IMR-90 (cell line): Measurements from ENCODE around the gene PHC2. TPM values are rescaled to one million over a fixed set of nuclear protein-coding genes. Genes with fewer than 3 reads are reported as not detected.
A peak's percentile ranks its signal among the peaks of the same experiment; 100 is the strongest.

Experiments used
- ATAC-seq: fragments of 200-7000 bp; cut with Tn5 transposase; 2 replicates; pipeline ENCODE4 v1.9.1; 2020; ENCODE audit warnings: low read depth, mild to moderate bottlenecking, moderate library complexity
- BruUV-seq: library from RNA; stranded (reverse); fragments of 400-500 nt; replicated peaks from 2 replicates; lab custom pipeline; 2021; lab: Mats Ljungman, UMichigan
- CTCF ChIA-PET: fragments of 300-600 bp; formaldehyde crosslinking; extraction: SDS; loops from one replicate; lab custom pipeline; 2021; ENCODE audit warnings: antibody characterized with exemption; lab: Yijun Ruan, JAX
- POLR2A ChIA-PET: fragments of 300-600 bp; sonication (Branson Sonifier 250); formaldehyde crosslinking; loops from one replicate; lab custom pipeline; 2022; ENCODE audit warnings: antibody characterized with exemption; ENCODE audit not compliant: unreplicated experiment; lab: Charles Lee
- DNase-seq: peaks from one replicate; pipeline ENCODE4 v3.0.0; 2013
- H2AFZ ChIP-seq: replicated peaks from 2 replicates; pipeline ENCODE3; 2013; ENCODE audit warnings: low read length, mild to moderate bottlenecking; ENCODE audit not compliant: poor library complexity
- H2AK5ac ChIP-seq: 2 replicates; pipeline ENCODE4 v1.6.1; 2013; ENCODE audit warnings: low read depth, low read length, inconsistent platforms
- H2AK9ac ChIP-seq: replicated peaks from 2 replicates; pipeline ENCODE3; 2013; ENCODE audit warnings: mild to moderate bottlenecking, low read depth, low read length, moderate library complexity; ENCODE audit not compliant: poor library complexity
- H2BK120ac ChIP-seq: 2 replicates; pipeline ENCODE4 v1.6.1; 2013; ENCODE audit warnings: low read depth, low read length, inconsistent platforms
- H2BK15ac ChIP-seq: 3 replicates; pipeline ENCODE4 v1.6.1; 2013; ENCODE audit warnings: low read depth, low read length, inconsistent platforms
- H2BK20ac ChIP-seq: 2 replicates; pipeline ENCODE4 v1.6.1; 2013; ENCODE audit warnings: low read depth, mild to moderate bottlenecking, inconsistent platforms, low read length, moderate library complexity
- H2BK5ac ChIP-seq: 2 replicates; pipeline ENCODE4 v1.6.1; 2013; ENCODE audit warnings: mild to moderate bottlenecking, low read depth, low read length, inconsistent platforms; ENCODE audit not compliant: poor library complexity, severe bottlenecking
- H3K14ac ChIP-seq: replicated peaks from 2 replicates; pipeline ENCODE4 v1.6.1; 2013; ENCODE audit warnings: low read depth, low read length, inconsistent platforms
- H3K18ac ChIP-seq: 2 replicates; pipeline ENCODE4 v1.6.1; 2013; ENCODE audit warnings: low read depth, low read length, control low read depth
- H3K23ac ChIP-seq: 2 replicates; pipeline ENCODE4 v1.6.1; 2013; ENCODE audit warnings: low read depth, low read length, inconsistent platforms
- H3K27ac ChIP-seq: 2 replicates; pipeline ENCODE4 v1.5.1; 2013; ENCODE audit warnings: mild to moderate bottlenecking, control low read depth, low read length; ENCODE audit not compliant: insufficient read depth
- H3K27me3 ChIP-seq: 2 replicates; pipeline ENCODE4 v1.6.1; 2013; ENCODE audit warnings: low read length; ENCODE audit not compliant: control insufficient read depth, insufficient read depth
- H3K36me3 ChIP-seq: 2 replicates; pipeline ENCODE4 v1.6.1; 2013; ENCODE audit warnings: low read length, mixed read lengths; ENCODE audit not compliant: control insufficient read depth, insufficient read depth
- H3K4ac ChIP-seq: 2 replicates; pipeline ENCODE4 v1.6.1; 2013; ENCODE audit warnings: low read depth, low read length, inconsistent platforms
- H3K4me1 ChIP-seq: 2 replicates; pipeline ENCODE4 v1.6.1; 2013; ENCODE audit warnings: low read length, mixed read lengths; ENCODE audit not compliant: control insufficient read depth, insufficient read depth
- H3K4me2 ChIP-seq: 2 replicates; pipeline ENCODE4 v1.6.1; 2013; ENCODE audit warnings: low read depth, mild to moderate bottlenecking, control low read depth, low read length, moderate library complexity
- H3K4me3 ChIP-seq: 2 replicates; pipeline ENCODE4 v1.5.1; 2013; ENCODE audit warnings: low read depth, mild to moderate bottlenecking, control low read depth, low read length, moderate library complexity; ENCODE audit not compliant: insufficient read depth
- H3K56ac ChIP-seq: 2 replicates; pipeline ENCODE4 v1.6.1; 2013; ENCODE audit warnings: low read length, inconsistent platforms; ENCODE audit not compliant: insufficient read depth; ENCODE audit errors: extremely low read depth
- H3K79me1 ChIP-seq, 2 experiments: 2 replicates each; pipeline ENCODE4 v1.6.1; 2013; ENCODE audit warnings: low read length in 2 of 2, inconsistent platforms in 1 of 2, low read depth in 1 of 2
- H3K9ac ChIP-seq: 2 replicates; pipeline ENCODE4 v1.6.1; 2013; ENCODE audit warnings: low read depth, low read length, control low read depth
- H3K9me1 ChIP-seq: 2 replicates; pipeline ENCODE4 v1.6.1; 2013; ENCODE audit warnings: low read length, inconsistent platforms; ENCODE audit not compliant: insufficient read depth
- H3K9me3 ChIP-seq: 2 replicates; pipeline ENCODE4 v1.6.1; 2013; ENCODE audit warnings: low read length; ENCODE audit not compliant: control insufficient read depth, insufficient read depth
- H4K20me1 ChIP-seq: 2 replicates; pipeline ENCODE4 v1.6.1; 2013; ENCODE audit warnings: low read length, inconsistent platforms; ENCODE audit not compliant: insufficient read depth
- H4K5ac ChIP-seq: 2 replicates; pipeline ENCODE4 v1.6.1; 2013; ENCODE audit warnings: mild to moderate bottlenecking, low read depth, low read length, control low read depth
- H4K8ac ChIP-seq, 2 experiments: 2 replicates each; pipeline ENCODE4 v1.6.1; 2013; ENCODE audit warnings: low read depth in 2 of 2, low read length in 2 of 2, control low read depth in 1 of 2, inconsistent platforms in 1 of 2
- H4K91ac ChIP-seq: 2 replicates; pipeline ENCODE4 v1.6.1; 2013; ENCODE audit warnings: low read depth, low read length, inconsistent platforms; ENCODE audit not compliant: insufficient read depth
- CHD1 ChIP-seq: IDR thresholded peaks from 2 replicates; pipeline ENCODE4 v1.6.1; 2012; ENCODE audit warnings: low read depth, low read length, improper control_type of control experiment
- MAFK ChIP-seq: IDR thresholded peaks from 2 replicates; pipeline ENCODE4 v1.6.1; 2012; ENCODE audit warnings: low read depth, low read length, improper control_type of control experiment
- WGBS, 2 experiments: methylation state at CpG; one replicate each; pipeline versions ENCODE4 v1.1.5 to v1.1.7; 2013; ENCODE audit warnings: missing lambda C conversion rate in 2 of 2; ENCODE audit not compliant: insufficient read length in 1 of 2; ENCODE audit errors: extremely low coverage in 2 of 2; 5-methylcytosine and 5-hydroxymethylcytosine counted together
- dilution Hi-C: fragments of 300-500 bp; cut with HindIII; formaldehyde crosslinking; loops from one replicate; pipeline ENCODE4 v1.14.3; 2018; ENCODE audit warnings: low sequenced_read_pairs; ENCODE audit not compliant: unreplicated experiment
- in situ Hi-C: fragments of 300-500 bp; cut with MboI; formaldehyde crosslinking; loops from 3 replicates; pipeline ENCODE4 v1.14.3; 2019; ENCODE audit warnings: low sequenced_read_pairs, inconsistent platforms, mixed read lengths
- intact Hi-C: fragments of 100-400 bp; cut with micrococcal nuclease; formaldehyde crosslinking; loops from 2 replicates; pipeline ENCODE4 v1.10.0; 2022
- polyA plus RNA-seq, 3 experiments: library from polyadenylated mRNA; depleted of rRNA; stranded (reverse); fragments of >200 nt; gene quantifications; 2 replicates each; pipeline ENCODE4 v1.2.3, GENCODE V29; 2012; ENCODE audit warnings: low replicate concordance in 1 of 3
- total RNA-seq: library from RNA; depleted of rRNA; stranded (reverse); fragments of >200 nt; gene quantifications from 2 replicates; pipeline ENCODE4 v1.2.3, GENCODE V29; 2012

Gene PHC2
- total and polyA plus RNA-seq, 2 of the 4 experiments (the other 2 are of a cell fraction), result 46.4 to 98.1 TPM

- Histone ChIP-seq H3K9me3 (no peaks in the 10 kb centered on the region), H4K5ac (no peak overlapping the region), H3K4ac (no peak overlapping the region; the same call in 1 of the 2 replicates), H3K27me3 (no peaks in the 10 kb centered on the region), H4K8ac (peak overlapping the region; percentile 91 to 95; a peak in 3 of 4 replicates), H3K4me1 (peaks cover 13% of the 10 kb centered on the region), H3K9me1 (peaks cover 21% of the 10 kb centered on the region), H2BK120ac (0 out of 2 replicates have a peak overlapping the region, but pooled peaks have one; percentile 33), H3K4me2 (no peak overlapping the region), H4K91ac (no peak overlapping the region), H3K56ac (no peak overlapping the region), H3K23ac (no peak overlapping the region), H2BK5ac (no peak overlapping the region), H3K79me1 (peaks cover 22 to 33% of the 10 kb centered on the region in 2 experiments), H2AFZ (no peak overlapping the region), H3K14ac (no peak overlapping the region), H3K36me3 (no peaks in the 10 kb centered on the region), H2BK15ac (no peak overlapping the region; the same call in 2 of the 3 replicates), H3K18ac (no peak overlapping the region), H4K20me1 (no peaks in the 10 kb centered on the region), H3K9ac (no peak overlapping the region), H2BK20ac (peak overlapping the region; percentile 50; the same call in 1 of the 2 replicates), H3K4me3 (no peak overlapping the region), H2AK5ac (peak overlapping the region; percentile 46; the same call in 1 of the 2 replicates), H2AK9ac (no peak overlapping the region), H3K27ac (0 out of 2 replicates have a peak overlapping the region, but pooled peaks have one; percentile 33)
- TF ChIP-seq MAFK (no peak), CHD1 (no peak)
- dilution Hi-C loops (no loop called here), intact Hi-C loops (loop anchor here (5.0 kb wide), 2 partner anchors 254 to 289 kb away; partner anchors contain the start of gene TRIM62), in situ Hi-C loops (no loop called here)
- CTCF ChIA-PET, result interaction anchor here (0.8 to 3.1 kb wide), 8 partner anchors 13 to 385 kb away, joined by 3 to 26 read pairs (median 6); no protein-coding TSS in a partner anchor
- BruUV-seq, result no TSS peak
- POLR2A ChIA-PET, result interaction anchor here (1.0 kb wide), 1 partner anchor 464 kb away, joined by 4 read pairs; no protein-coding TSS in a partner anchor
- no CpG with 5 or more reads among the region's 4 CpGs for WGBS, 2 experiments
- ATAC-seq (no peak), DNase-seq (no peak)
These were observed 40.5 kb upstream of the PHC2 start for GRCh38 chr1:33471416-33471815.
